WTC11 (cell line): ENCODE results near the gene GPAT3.

ENCODE experiments used
- JUN ChIP-seq: sonication (generic); formaldehyde crosslinking; IDR thresholded peaks from 2 replicates; pipeline ENCODE4 v1.8.0; 2023; ENCODE audit warnings: mild to moderate bottlenecking, missing genetic modification reagents
- SP1 ChIP-seq: sonication (generic); formaldehyde crosslinking; conservative IDR thresholded peaks from 2 replicates; pipeline ENCODE4 v1.8.1; 2022; ENCODE audit warnings: missing genetic modification reagents
- ZNF671 ChIP-seq: fragments of 250-450 bp; sonication (Bioruptor Pico); IDR thresholded peaks from 2 replicates; pipeline ENCODE4 v1.8.0; 2021; ENCODE audit warnings: mild to moderate bottlenecking
- TF ChIP-seq, protein P1 (sequence below): fragments of 200-600 bp; IDR thresholded peaks from 2 replicates; pipeline ENCODE4 v1.8.0; 2022; ENCODE audit warnings: antibody characterized with exemption

GRCh38 chr4:83617371-83618035, 81.6 kb downstream of the GPAT3 start:
- TF ChIP-seq, protein P1, sequence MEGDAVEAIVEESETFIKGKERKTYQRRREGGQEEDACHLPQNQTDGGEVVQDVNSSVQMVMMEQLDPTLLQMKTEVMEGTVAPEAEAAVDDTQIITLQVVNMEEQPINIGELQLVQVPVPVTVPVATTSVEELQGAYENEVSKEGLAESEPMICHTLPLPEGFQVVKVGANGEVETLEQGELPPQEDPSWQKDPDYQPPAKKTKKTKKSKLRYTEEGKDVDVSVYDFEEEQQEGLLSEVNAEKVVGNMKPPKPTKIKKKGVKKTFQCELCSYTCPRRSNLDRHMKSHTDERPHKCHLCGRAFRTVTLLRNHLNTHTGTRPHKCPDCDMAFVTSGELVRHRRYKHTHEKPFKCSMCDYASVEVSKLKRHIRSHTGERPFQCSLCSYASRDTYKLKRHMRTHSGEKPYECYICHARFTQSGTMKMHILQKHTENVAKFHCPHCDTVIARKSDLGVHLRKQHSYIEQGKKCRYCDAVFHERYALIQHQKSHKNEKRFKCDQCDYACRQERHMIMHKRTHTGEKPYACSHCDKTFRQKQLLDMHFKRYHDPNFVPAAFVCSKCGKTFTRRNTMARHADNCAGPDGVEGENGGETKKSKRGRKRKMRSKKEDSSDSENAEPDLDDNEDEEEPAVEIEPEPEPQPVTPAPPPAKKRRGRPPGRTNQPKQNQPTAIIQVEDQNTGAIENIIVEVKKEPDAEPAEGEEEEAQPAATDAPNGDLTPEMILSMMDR, result no peak
- TF ChIP-seq ZNF671 (CRISPR knock-in tag) (no peak), SP1 (CRISPR knock-in tag) (no peak), JUN (CRISPR knock-in tag) (no peak)
